ENCODE measurements around the gene INHBB.

DNA sequence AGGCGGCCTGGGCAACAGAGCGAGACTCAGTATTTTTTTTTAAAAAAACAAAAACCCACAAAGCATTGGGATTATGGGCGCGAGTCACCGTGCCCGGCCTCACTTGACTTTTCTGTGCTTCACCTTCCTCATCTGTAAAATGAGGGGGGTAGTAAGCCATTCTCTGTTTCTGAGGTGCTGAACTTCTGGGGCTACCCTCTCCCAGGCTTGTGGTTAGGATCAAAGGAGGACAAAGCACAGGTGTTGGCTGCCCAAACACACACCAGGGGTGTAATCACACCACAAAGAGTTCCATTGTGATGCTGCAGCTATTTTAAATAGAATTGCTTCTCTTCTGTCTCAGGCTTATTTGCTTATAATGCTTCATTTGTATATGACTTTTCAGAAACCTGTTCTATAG, 35.8 kb upstream of the INHBB start:
- no peak for TF ChIP-seq POLR2A (IDR thresholded peaks at IDR 0.05)
- TF ChIP-seq, protein P1, sequence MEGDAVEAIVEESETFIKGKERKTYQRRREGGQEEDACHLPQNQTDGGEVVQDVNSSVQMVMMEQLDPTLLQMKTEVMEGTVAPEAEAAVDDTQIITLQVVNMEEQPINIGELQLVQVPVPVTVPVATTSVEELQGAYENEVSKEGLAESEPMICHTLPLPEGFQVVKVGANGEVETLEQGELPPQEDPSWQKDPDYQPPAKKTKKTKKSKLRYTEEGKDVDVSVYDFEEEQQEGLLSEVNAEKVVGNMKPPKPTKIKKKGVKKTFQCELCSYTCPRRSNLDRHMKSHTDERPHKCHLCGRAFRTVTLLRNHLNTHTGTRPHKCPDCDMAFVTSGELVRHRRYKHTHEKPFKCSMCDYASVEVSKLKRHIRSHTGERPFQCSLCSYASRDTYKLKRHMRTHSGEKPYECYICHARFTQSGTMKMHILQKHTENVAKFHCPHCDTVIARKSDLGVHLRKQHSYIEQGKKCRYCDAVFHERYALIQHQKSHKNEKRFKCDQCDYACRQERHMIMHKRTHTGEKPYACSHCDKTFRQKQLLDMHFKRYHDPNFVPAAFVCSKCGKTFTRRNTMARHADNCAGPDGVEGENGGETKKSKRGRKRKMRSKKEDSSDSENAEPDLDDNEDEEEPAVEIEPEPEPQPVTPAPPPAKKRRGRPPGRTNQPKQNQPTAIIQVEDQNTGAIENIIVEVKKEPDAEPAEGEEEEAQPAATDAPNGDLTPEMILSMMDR (IDR thresholded peaks at IDR 0.05): no peak

Measured in thyroid gland (tissue), 4 donors.